Neutrophil (primary cell): ENCODE data around the gene PARK7.

Experiments used
- H3K27ac ChIP-seq: fragments of 200-600 bp; sonication (generic); 2 replicates; pipeline ENCODE4 v1.5.1; 2016; ENCODE audit warnings: mild to moderate bottlenecking, moderate library complexity
- H3K27me3 ChIP-seq: fragments of 200-600 bp; sonication (generic); 2 replicates; pipeline ENCODE4 v1.6.0; 2016; ENCODE audit warnings: mild to moderate bottlenecking
- H3K36me3 ChIP-seq: fragments of 200-600 bp; sonication (generic); 2 replicates; pipeline ENCODE4 v1.5.1; 2017
- H3K4me1 ChIP-seq, 2 experiments: fragments of 200-600 bp in 1 of 2; sonication (generic) in 1 of 2; 1 replicate in 1 of 2; 2 replicates in 1 of 2; pipeline versions ENCODE4 v1.5.1 to v1.6.1; 2013 to 2016; ENCODE audit warnings: low read depth in 1 of 2, low read length in 1 of 2, mild to moderate bottlenecking in 1 of 2, moderate library complexity in 1 of 2; ENCODE audit not compliant: control insufficient read depth in 1 of 2, insufficient read depth in 1 of 2
- H3K4me3 ChIP-seq, 2 experiments: fragments of 200-600 bp in 1 of 2; sonication (generic) in 1 of 2; 1 replicate in 1 of 2; 2 replicates in 1 of 2; pipeline ENCODE4 v1.5.1; 2013 to 2016; ENCODE audit warnings: low read depth in 1 of 2, low read length in 1 of 2, mild to moderate bottlenecking in 1 of 2, moderate library complexity in 1 of 2
- H3K9me3 ChIP-seq: fragments of 200-600 bp; sonication (generic); 2 replicates; pipeline ENCODE4 v1.5.1; 2016
- CTCF ChIP-seq: fragments of 200-600 bp; sonication (generic); IDR thresholded peaks from 2 replicates; pipeline ENCODE4 v1.5.1; 2016; ENCODE audit warnings: antibody characterized with exemption

Gene PARK7

GRCh38 chr1:7930645-7931445, 30.7 kb upstream of the PARK7 start:
- Histone ChIP-seq H3K4me3 (no peak overlapping the region), H3K9me3 (no peaks in the 10 kb centered on the region), H3K27ac (no peak overlapping the region), H3K27me3 (no peaks in the 10 kb centered on the region), H3K4me1 (no peaks in the 10 kb centered on the region), H3K36me3 (no peaks in the 10 kb centered on the region)
- TF ChIP-seq CTCF: no peak

- H3K9me3 ChIP-seq: no peaks in the 10 kb centered on the region
- H3K4me3 ChIP-seq: no peak overlapping the region
- no peaks in the 10 kb centered on the region for H3K27me3 ChIP-seq
- H3K4me1 ChIP-seq: no peaks in the 10 kb centered on the region
- no peak for TF ChIP-seq CTCF
- no peak overlapping the region for H3K27ac ChIP-seq
- no peaks in the 10 kb centered on the region for H3K36me3 ChIP-seq
Measured at GRCh38 chr1:7931446-7931812, 30.1 kb upstream of the PARK7 start.

- H3K4me3 ChIP-seq: no peak overlapping the region
- H3K27ac ChIP-seq: no peak overlapping the region
- H3K4me1 ChIP-seq: no peaks in the 10 kb centered on the region
- no peak for TF ChIP-seq CTCF
- no peaks in the 10 kb centered on the region for H3K9me3 ChIP-seq
- H3K36me3 ChIP-seq: no peaks in the 10 kb centered on the region
- H3K27me3 ChIP-seq: no peaks in the 10 kb centered on the region
Measured at GRCh38 chr1:7932524-7933138, 28.9 kb upstream of the PARK7 start.

- Histone ChIP-seq H3K36me3 (no peaks in the 10 kb centered on the region), H3K27me3 (no peaks in the 10 kb centered on the region), H3K4me1 (peaks cover 39 to 40% of the 10 kb centered on the region in 2 experiments), H3K4me3 (no peak overlapping the region), H3K9me3 (no peaks in the 10 kb centered on the region), H3K27ac (no peak overlapping the region)
- TF ChIP-seq CTCF: no peak
Measured at GRCh38 chr1:7938070-7938469, 23.4 kb upstream of the PARK7 start.

- Histone ChIP-seq H3K27ac (peak overlapping the region; percentile 96), H3K36me3 (no peaks in the 10 kb centered on the region), H3K4me3 (peak overlapping the region; percentile 15 to 65)
Measured at GRCh38 chr1:7940034-7940433, 21.5 kb upstream of the PARK7 start.

More at GRCh38 chr1:7940034-7940433, 21.5 kb upstream of the PARK7 start:
- Histone ChIP-seq H3K9me3 (no peaks in the 10 kb centered on the region), H3K27me3 (no peaks in the 10 kb centered on the region), H3K4me1 (peaks cover 58% of the 10 kb centered on the region in 2 experiments)
- no peak for TF ChIP-seq CTCF
